Mucosa of gallbladder (tissue), 1 donor: ENCODE results near the gene MEPCE. TPM values are rescaled to one million over a fixed set of nuclear protein-coding genes. Genes with fewer than 3 reads are reported as not detected.

Experiments used
- DNase-seq: peaks from one replicate; pipeline ENCODE4 v3.0.0-alpha.2; 2020; ENCODE audit warnings: low spot score
- total RNA-seq: library from RNA; stranded (reverse); gene quantifications from one replicate; pipeline ENCODE4 v1.2.1, GENCODE V29; 2021
- donor health status: DM: no; HTN: no; CAD: no.

Gene MEPCE
- total RNA-seq, 1 donor from 2014 or later = 40.5 TPM

GRCh38 chr7:100457033-100457432 lies 27.4 kb downstream of the MEPCE start:
- no peak for DNase-seq

- DNase-seq = no peak
These were observed 34.6 kb downstream of the MEPCE start, which contains the start of gene SPACDR for GRCh38 chr7:100464210-100464660. SPACDR (minus strand) TSS chr7:100464260; CDS start chr7:100464025, 235 bp downstream.

GRCh38 chr7:100464791-100465190 lies 35.2 kb downstream of the MEPCE start:
- no peak for DNase-seq

GRCh38 chr7:100465299-100465698 lies 35.7 kb downstream of the MEPCE start:
- no peak for DNase-seq

- DNase-seq = peak; percentile 73
These were observed 36.2 kb downstream of the MEPCE start for GRCh38 chr7:100465702-100466311.

GRCh38 chr7:100466653-100467605 lies 37.3 kb downstream of the MEPCE start:
- DNase-seq = no peak

- no peak for DNase-seq
These were observed 38.2 kb downstream of the MEPCE start for GRCh38 chr7:100467638-100468373.

- peak; percentile 86 for DNase-seq
These were observed 39.8 kb downstream of the MEPCE start for GRCh38 chr7:100469227-100470044.

- DNase-seq = no peak
These were observed 41.4 kb downstream of the MEPCE start for GRCh38 chr7:100471021-100471420.

- no peak for DNase-seq
These were observed 42.7 kb downstream of the MEPCE start for GRCh38 chr7:100472121-100472851.

- DNase-seq = no peak
These were observed 43.3 kb downstream of the MEPCE start for GRCh38 chr7:100472854-100473499.

GRCh38 chr7:100475549-100475948 lies 45.9 kb downstream of the MEPCE start:
- DNase-seq = no peak

- no peak for DNase-seq
These were observed 46.6 kb downstream of the MEPCE start for GRCh38 chr7:100476101-100476780.

- DNase-seq = no peak
These were observed 47.6 kb downstream of the MEPCE start for GRCh38 chr7:100476903-100477870.

- no peak for DNase-seq
These were observed 48.2 kb downstream of the MEPCE start for GRCh38 chr7:100477871-100478267.

- peak; percentile 94 for DNase-seq
These were observed 49.5 kb downstream of the MEPCE start, which contains the start of gene TSC22D4 for GRCh38 chr7:100478958-100479660. TSC22D4 (minus strand) TSS chr7:100479214; CDS start chr7:100478038, 1,176 bp downstream.

- no peak for DNase-seq
These were observed 51.8 kb downstream of the MEPCE start for GRCh38 chr7:100481466-100481865.
